OCI-M2 (cell line): ENCODE measurements around the gene RAD51AP2.
"Not testable (repeated sequence)": the region's sequence is repeated elsewhere in the genome, so short reads cannot be mapped to it uniquely, and the experiment has no call there.

Source experiments
- DNase-seq: peaks from one replicate; lab custom pipeline; 2025; ENCODE audit not compliant: unreplicated experiment; lab: John Stamatoyannopoulos, UW

The RAD51AP2 gene

GRCh38 chr2:17538022-17538843 lies 20.0 kb upstream of the RAD51AP2 start:
- DNase-seq, result no peak

- no peak for DNase-seq
These were observed 18.2 kb upstream of the RAD51AP2 start for GRCh38 chr2:17536416-17536815.

- DNase-seq, result no peak
These were observed 15.3 kb upstream of the RAD51AP2 start for GRCh38 chr2:17533546-17533945.

- DNase-seq, result no peak
These were observed 11.5 kb upstream of the RAD51AP2 start for GRCh38 chr2:17529771-17530170.

- DNase-seq, result no peak
These were observed 4.1 kb upstream of the RAD51AP2 start for GRCh38 chr2:17522303-17522702.

GRCh38 chr2:17521621-17522020 lies 3.4 kb upstream of the RAD51AP2 start:
- DNase-seq, result no peak

GRCh38 chr2:17520761-17521160 lies 2.5 kb upstream of the RAD51AP2 start:
- DNase-seq, result no peak

GRCh38 chr2:17519486-17519885 lies 1.2 kb upstream of the RAD51AP2 start:
- no peak for DNase-seq

- no peak for DNase-seq
These were observed 594 bp downstream of the RAD51AP2 start for GRCh38 chr2:17517481-17518211.

- DNase-seq, result no peak
These were observed 2.6 kb downstream of the RAD51AP2 start for GRCh38 chr2:17515652-17516051.

GRCh38 chr2:17506736-17507616 lies 11.3 kb downstream of the RAD51AP2 start:
- DNase-seq, result no peak

GRCh38 chr2:17497718-17498117 lies 20.5 kb downstream of the RAD51AP2 start:
- DNase-seq, result no peak

GRCh38 chr2:17495590-17495989 lies 22.6 kb downstream of the RAD51AP2 start:
- DNase-seq, result no peak

- DNase-seq, result not testable (repeated sequence)
These were observed 28.1 kb downstream of the RAD51AP2 start for GRCh38 chr2:17490165-17490564.

- DNase-seq, result not testable (repeated sequence)
These were observed 29.6 kb downstream of the RAD51AP2 start for GRCh38 chr2:17488610-17489009.

- no peak for DNase-seq
These were observed 34.7 kb downstream of the RAD51AP2 start for GRCh38 chr2:17483496-17483895.

- DNase-seq, result no peak
These were observed 35.6 kb downstream of the RAD51AP2 start for GRCh38 chr2:17482651-17483050.

- no peak for DNase-seq
These were observed 38.4 kb downstream of the RAD51AP2 start for GRCh38 chr2:17479875-17480274.

GRCh38 chr2:17476830-17477229 lies 41.4 kb downstream of the RAD51AP2 start:
- DNase-seq, result no peak

GRCh38 chr2:17476064-17476463 lies 42.2 kb downstream of the RAD51AP2 start:
- no peak for DNase-seq

GRCh38 chr2:17475286-17475685 lies 43.0 kb downstream of the RAD51AP2 start:
- no peak for DNase-seq
